HG03565 (cell line): Measurements from ENCODE around the gene IL11.
"Not testable (repeated sequence)": the region's sequence is repeated elsewhere in the genome, so short reads cannot be mapped to it uniquely, and the experiment has no call there.

Source experiments
- ATAC-seq: cut with Tn5 transposase; IDR thresholded peaks from one replicate; pipeline ENCODE4 v1.9.1; 2021; ENCODE audit warnings: mild to moderate bottlenecking, moderate library complexity; ENCODE audit not compliant: unreplicated experiment

Gene IL11

GRCh38 chr19:55339105-55339888 lies 31.0 kb downstream of the IL11 start, which contains the start of gene KMT5C:
Gene KMT5C, plus strand, starts transcription at chr19:55339876. Its CDS starts 2,061 bp downstream, at chr19:55341937.
- ATAC-seq = peak; percentile 77

DNA sequence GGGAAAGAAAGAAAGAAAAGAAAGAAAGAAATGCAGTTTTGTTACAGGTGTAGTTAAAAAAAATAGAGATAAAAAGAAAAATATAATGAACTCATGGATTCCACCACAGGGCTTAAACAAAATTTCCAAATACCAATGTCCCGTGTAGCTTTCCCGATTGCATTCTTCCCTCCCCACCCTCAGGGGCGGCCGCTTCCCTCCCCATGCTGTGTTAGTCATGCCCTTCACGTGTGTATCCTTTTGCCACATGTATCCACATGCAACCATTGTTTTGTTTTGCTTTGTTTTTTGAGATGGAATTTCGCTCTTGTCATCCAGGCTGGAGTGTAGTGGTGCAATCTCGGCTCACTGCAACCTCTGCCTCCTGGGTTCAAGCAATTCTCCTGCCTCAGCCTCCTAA lies 34.2 kb downstream of the IL11 start:
- ATAC-seq = no peak

GRCh38 chr19:55333870-55334269 lies 36.4 kb downstream of the IL11 start:
- no peak for ATAC-seq

GRCh38 chr19:55329791-55330190 lies 40.5 kb downstream of the IL11 start:
- not testable (repeated sequence) for ATAC-seq

DNA sequence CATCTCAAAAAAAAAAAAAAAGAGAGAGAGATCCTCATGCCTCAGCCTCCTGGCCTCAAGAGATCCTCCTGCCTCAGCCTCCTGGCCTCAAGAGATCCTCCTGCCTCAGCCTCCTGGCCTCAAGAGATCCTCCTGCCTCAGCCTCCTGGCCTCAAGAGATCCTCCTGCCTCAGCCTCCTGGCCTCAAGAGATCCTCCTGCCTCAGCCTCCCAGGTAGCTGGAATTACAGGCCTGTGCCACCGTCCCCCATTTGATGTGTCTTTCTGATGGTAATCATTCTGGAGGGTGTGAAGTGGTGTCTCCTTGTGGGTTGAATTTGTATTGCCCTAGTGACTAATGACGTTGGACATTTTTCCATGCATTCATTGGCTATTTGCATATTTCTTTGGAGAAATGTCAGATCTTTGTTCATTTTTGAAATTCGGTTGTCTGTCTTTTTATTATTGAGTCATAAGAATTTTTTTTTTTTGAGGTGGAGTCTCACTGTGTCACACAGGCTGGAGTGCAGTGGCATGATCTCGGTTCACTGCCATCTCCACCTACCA lies 41.4 kb downstream of the IL11 start:
- not testable (repeated sequence) for ATAC-seq

GRCh38 chr19:55325172-55325571 lies 45.1 kb downstream of the IL11 start, which contains the start of gene TMEM150B:
Gene TMEM150B, minus strand, starts transcription at chr19:55325341. Its CDS starts 4,305 bp downstream, at chr19:55321036.
- no peak for ATAC-seq

GRCh38 chr19:55324662-55325061 lies 45.6 kb downstream of the IL11 start:
- ATAC-seq = no peak

GRCh38 chr19:55322204-55322885 lies 47.9 kb downstream of the IL11 start:
- ATAC-seq = no peak

DNA sequence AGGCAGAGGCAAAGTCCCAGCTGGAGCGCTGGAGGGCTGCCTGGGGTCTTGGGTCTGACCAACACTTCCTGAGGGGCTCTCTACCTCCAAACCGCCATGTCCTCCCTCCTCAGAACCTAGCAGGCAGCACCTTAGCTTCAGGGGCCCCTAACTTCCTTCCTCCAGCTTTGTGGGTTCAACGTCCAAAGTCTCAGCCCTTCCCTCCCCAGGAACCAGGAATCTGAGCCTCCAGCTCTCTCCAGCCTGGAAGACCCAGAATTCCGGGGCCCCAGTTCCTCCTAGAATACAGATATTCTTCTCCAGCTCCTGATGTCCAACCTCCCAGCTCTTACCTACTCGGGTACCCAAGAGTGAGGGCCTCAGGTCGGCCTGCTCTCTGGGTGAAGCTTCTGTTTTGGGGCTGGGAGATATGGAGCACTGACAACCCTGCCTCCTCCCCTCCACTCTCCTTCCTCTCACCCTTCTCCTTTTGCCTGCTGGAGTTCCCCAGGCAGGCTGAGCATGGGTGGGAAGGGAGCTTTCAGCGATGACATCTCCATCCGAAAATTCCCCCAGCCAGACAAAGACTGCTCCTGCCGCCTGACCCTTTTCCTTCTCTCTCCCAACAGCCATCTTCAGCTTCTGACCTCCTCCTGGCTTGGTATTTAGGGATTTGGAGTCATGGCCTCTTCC lies 48.7 kb downstream of the IL11 start:
- ATAC-seq = no peak

GRCh38 chr19:55320844-55321419 lies 49.3 kb downstream of the IL11 start:
- ATAC-seq = no peak

DNA sequence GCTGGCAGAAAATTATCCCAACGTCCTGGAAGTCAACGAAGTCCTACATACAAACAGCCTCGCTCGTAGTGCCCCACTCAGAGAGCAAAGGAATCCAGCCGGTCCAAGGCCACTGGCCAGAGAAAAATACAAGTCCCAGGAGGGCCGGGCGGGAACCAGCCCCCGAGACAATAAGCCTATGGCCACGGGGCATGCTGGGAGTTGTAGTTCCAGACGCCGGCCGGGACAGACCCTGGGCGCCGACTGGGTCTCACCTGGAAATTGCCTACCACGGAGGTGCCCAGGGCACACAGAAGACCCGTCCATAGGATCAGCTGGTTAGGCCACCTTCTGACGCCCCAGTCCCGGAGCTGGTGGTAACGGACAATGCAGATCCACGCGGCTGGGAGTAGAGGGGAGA lies 50.5 kb downstream of the IL11 start:
- ATAC-seq = no peak

DNA sequence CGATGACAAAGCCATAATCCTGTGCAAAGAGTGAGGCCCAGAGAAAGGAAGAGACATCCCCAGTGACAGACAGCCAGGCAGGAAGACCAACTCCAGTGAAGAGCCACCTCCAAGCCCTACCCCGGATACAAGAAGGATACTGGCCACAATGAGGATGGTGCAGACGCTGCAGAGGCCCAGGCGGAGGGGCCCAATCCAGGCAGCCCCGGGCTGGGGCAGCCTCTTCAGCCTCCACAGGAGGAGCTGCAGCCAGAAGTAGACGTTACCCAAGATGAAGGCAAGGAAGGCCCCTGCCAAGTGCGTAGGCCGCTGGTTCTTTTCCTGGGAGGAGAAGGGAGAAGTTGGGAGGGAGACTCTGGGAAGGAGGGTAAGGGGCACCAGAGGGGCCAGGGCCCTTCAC lies 53.6 kb downstream of the IL11 start:
- ATAC-seq = no peak

- ATAC-seq = no peak
Measured at GRCh38 chr19:55315956-55316525, 54.2 kb downstream of the IL11 start.

DNA sequence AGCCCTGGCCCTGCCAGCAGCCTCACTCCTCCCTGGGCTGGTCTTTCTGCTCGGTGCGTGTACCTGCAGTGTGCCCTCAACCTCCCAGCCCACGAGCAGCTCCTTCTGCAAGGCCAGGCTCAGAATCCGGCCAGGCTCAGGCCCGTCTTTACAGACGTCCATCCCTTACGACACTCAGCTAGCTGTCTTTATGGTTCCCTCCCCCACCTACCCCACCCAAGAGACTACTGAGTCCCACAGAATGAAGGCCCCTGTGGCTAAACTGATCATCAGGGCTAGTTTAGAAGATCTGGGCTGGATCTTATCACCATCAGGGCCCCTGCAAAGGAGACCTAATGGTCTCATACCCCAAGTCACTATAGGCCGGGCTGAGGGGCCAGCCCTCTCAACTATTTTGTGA lies 55.9 kb downstream of the IL11 start:
- ATAC-seq = no peak
